Measurements from ENCODE around the gene PLXNC1.
A peak's percentile ranks its signal among the peaks of the same experiment; 100 is the strongest.

The PLXNC1 gene

GRCh38 chr12:94163850-94164249, 15.5 kb downstream of the PLXNC1 start:
- no peak for DNase-seq

GRCh38 chr12:94165138-94165537, 16.8 kb downstream of the PLXNC1 start:
- no peak for DNase-seq

GRCh38 chr12:94165670-94166364, 17.4 kb downstream of the PLXNC1 start:
- no peak for DNase-seq

- no peak for DNase-seq
Observed at GRCh38 chr12:94167071-94167755, 18.8 kb downstream of the PLXNC1 start.

GRCh38 chr12:94167756-94168416, 19.5 kb downstream of the PLXNC1 start:
- DNase-seq = no peak

- no peak for DNase-seq
Observed at GRCh38 chr12:94169495-94169894, 21.1 kb downstream of the PLXNC1 start.

- DNase-seq = no peak
Observed at GRCh38 chr12:94169966-94170689, 21.8 kb downstream of the PLXNC1 start.

GRCh38 chr12:94170690-94171594, 22.6 kb downstream of the PLXNC1 start:
- no peak for DNase-seq

GRCh38 chr12:94171595-94171930, 23.2 kb downstream of the PLXNC1 start:
- no peak for DNase-seq

- DNase-seq = no peak
Observed at GRCh38 chr12:94172031-94172430, 23.7 kb downstream of the PLXNC1 start.

GRCh38 chr12:94172973-94173372, 24.6 kb downstream of the PLXNC1 start:
- DNase-seq = no peak

GRCh38 chr12:94173660-94174265, 25.4 kb downstream of the PLXNC1 start:
- no peak for DNase-seq

GRCh38 chr12:94174576-94174975, 26.2 kb downstream of the PLXNC1 start:
- DNase-seq = no peak

- no peak for DNase-seq
Observed at GRCh38 chr12:94175763-94176668, 27.6 kb downstream of the PLXNC1 start.

GRCh38 chr12:94178054-94178453, 29.7 kb downstream of the PLXNC1 start:
- no peak for DNase-seq

GRCh38 chr12:94178882-94179281, 30.5 kb downstream of the PLXNC1 start:
- no peak for DNase-seq

GRCh38 chr12:94179723-94180122, 31.3 kb downstream of the PLXNC1 start:
- DNase-seq = no peak

GRCh38 chr12:94180558-94181296, 32.4 kb downstream of the PLXNC1 start:
- DNase-seq = peak; percentile 2

- DNase-seq = no peak
Observed at GRCh38 chr12:94182986-94183707, 34.8 kb downstream of the PLXNC1 start.

Data from NCI-H510A treated with DMSO at 0.1 percent for 48 hours (cell line).